Loucy (cell line): Measurements from ENCODE around the gene IL17D.
A peak's percentile ranks its signal among the peaks of the same experiment; 100 is the strongest.

Experiments used
- H2AFZ ChIP-seq: fragments of 200-600 bp; sonication (generic); 2 replicates; pipeline ENCODE4 v1.6.0; 2016; ENCODE audit warnings: antibody characterized with exemption, mild to moderate bottlenecking, low read length, moderate library complexity
- H3F3A ChIP-seq: fragments of 200-600 bp; 2 replicates; pipeline ENCODE4 v1.6.0; 2016; ENCODE audit warnings: antibody characterized with exemption, low read depth, mild to moderate bottlenecking
- H3K27me3 ChIP-seq: fragments of 200-600 bp; sonication (generic); 2 replicates; pipeline ENCODE4 v1.6.1; 2014; ENCODE audit warnings: low read length, mild to moderate bottlenecking; ENCODE audit not compliant: insufficient read depth, poor library complexity, severe bottlenecking
- H3K36me3 ChIP-seq: fragments of 200-600 bp; sonication (generic); 2 replicates; pipeline ENCODE4 v1.6.1; 2016; ENCODE audit warnings: low read length; ENCODE audit not compliant: insufficient read depth
- H3K4me1 ChIP-seq: fragments of 200-600 bp; sonication (generic); 2 replicates; pipeline ENCODE4 v1.5.1; 2014; ENCODE audit warnings: low read length, mild to moderate bottlenecking; ENCODE audit not compliant: insufficient read depth, poor library complexity, severe bottlenecking
- H3K4me2 ChIP-seq: fragments of 200-600 bp; sonication (generic); 2 replicates; pipeline ENCODE4 v1.6.0; 2014; ENCODE audit warnings: antibody characterized with exemption, low read length, low read depth, mild to moderate bottlenecking; ENCODE audit not compliant: poor library complexity, severe bottlenecking
- H3K4me3 ChIP-seq: fragments of 200-600 bp; sonication (generic); 2 replicates; pipeline ENCODE4 v1.5.1; 2014; ENCODE audit warnings: low read length, mild to moderate bottlenecking, mixed read lengths; ENCODE audit not compliant: poor library complexity, severe bottlenecking
- H3K79me2 ChIP-seq: fragments of 200-600 bp; sonication (generic); 2 replicates; pipeline ENCODE4 v1.6.1; 2014; ENCODE audit warnings: low read length; ENCODE audit not compliant: insufficient read depth
- H3K9ac ChIP-seq: fragments of 200-600 bp; sonication (generic); 2 replicates; pipeline ENCODE4 v1.6.0; 2014; ENCODE audit warnings: mild to moderate bottlenecking, low read depth, low read length, moderate library complexity; ENCODE audit not compliant: poor library complexity, severe bottlenecking
- H3K9me2 ChIP-seq: fragments of 200-600 bp; sonication (generic); replicated peaks from 2 replicates; pipeline ENCODE4 v1.6.1; 2016; ENCODE audit warnings: low read depth, low read length, mixed read lengths
- H3K9me3 ChIP-seq: fragments of 200-600 bp; sonication (generic); 2 replicates; pipeline ENCODE4 v1.6.1; 2014; ENCODE audit warnings: mild to moderate bottlenecking, antibody characterized with exemption, low read length, low read depth; ENCODE audit not compliant: insufficient read depth
- H4K20me1 ChIP-seq: fragments of 200-600 bp; sonication (generic); 2 replicates; pipeline ENCODE4 v1.6.0; 2014; ENCODE audit warnings: antibody characterized with exemption, low read length, mild to moderate bottlenecking; ENCODE audit not compliant: insufficient read depth, poor library complexity, severe bottlenecking
- EZH2phosphoT487 ChIP-seq: fragments of 200-600 bp; IDR thresholded peaks from 2 replicates; pipeline ENCODE4 v1.6.1; 2018; ENCODE audit warnings: antibody characterized with exemption, mild to moderate bottlenecking, moderate library complexity, borderline replicate concordance
- TF ChIP-seq, protein P1 (sequence below): fragments of 200-600 bp; sonication (generic); conservative IDR thresholded peaks from 2 replicates; pipeline ENCODE4 v1.5.1; 2014; ENCODE audit warnings: mild to moderate bottlenecking, antibody characterized with exemption, low read length

IL17D gene

GRCh38 chr13:20713014-20713376, 9.5 kb downstream of the IL17D start:
- no peaks in the 10 kb centered on the region for H3K79me2 ChIP-seq
- no peak for TF ChIP-seq EZH2phosphoT487
- TF ChIP-seq, protein P1, sequence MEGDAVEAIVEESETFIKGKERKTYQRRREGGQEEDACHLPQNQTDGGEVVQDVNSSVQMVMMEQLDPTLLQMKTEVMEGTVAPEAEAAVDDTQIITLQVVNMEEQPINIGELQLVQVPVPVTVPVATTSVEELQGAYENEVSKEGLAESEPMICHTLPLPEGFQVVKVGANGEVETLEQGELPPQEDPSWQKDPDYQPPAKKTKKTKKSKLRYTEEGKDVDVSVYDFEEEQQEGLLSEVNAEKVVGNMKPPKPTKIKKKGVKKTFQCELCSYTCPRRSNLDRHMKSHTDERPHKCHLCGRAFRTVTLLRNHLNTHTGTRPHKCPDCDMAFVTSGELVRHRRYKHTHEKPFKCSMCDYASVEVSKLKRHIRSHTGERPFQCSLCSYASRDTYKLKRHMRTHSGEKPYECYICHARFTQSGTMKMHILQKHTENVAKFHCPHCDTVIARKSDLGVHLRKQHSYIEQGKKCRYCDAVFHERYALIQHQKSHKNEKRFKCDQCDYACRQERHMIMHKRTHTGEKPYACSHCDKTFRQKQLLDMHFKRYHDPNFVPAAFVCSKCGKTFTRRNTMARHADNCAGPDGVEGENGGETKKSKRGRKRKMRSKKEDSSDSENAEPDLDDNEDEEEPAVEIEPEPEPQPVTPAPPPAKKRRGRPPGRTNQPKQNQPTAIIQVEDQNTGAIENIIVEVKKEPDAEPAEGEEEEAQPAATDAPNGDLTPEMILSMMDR: no peak
- H4K20me1 ChIP-seq: no peaks in the 10 kb centered on the region
- peak overlapping the region; percentile 93 for H2AFZ ChIP-seq
- no peaks in the 10 kb centered on the region for H3F3A ChIP-seq
- peaks cover 3% of the 10 kb centered on the region for H3K4me1 ChIP-seq
- H3K4me2 ChIP-seq: peak overlapping the region; percentile 70
- no peaks in the 10 kb centered on the region for H3K9me3 ChIP-seq
- no peaks in the 10 kb centered on the region for H3K27me3 ChIP-seq
- H3K9me2 ChIP-seq: no peaks in the 10 kb centered on the region
- H3K4me3 ChIP-seq: peak overlapping the region; percentile 45
- H3K9ac ChIP-seq: no peak overlapping the region
- no peaks in the 10 kb centered on the region for H3K36me3 ChIP-seq

GRCh38 chr13:20713751-20714150, 10.3 kb downstream of the IL17D start:
- Histone ChIP-seq H3K4me2 (no peak overlapping the region), H4K20me1 (no peaks in the 10 kb centered on the region)

DNA sequence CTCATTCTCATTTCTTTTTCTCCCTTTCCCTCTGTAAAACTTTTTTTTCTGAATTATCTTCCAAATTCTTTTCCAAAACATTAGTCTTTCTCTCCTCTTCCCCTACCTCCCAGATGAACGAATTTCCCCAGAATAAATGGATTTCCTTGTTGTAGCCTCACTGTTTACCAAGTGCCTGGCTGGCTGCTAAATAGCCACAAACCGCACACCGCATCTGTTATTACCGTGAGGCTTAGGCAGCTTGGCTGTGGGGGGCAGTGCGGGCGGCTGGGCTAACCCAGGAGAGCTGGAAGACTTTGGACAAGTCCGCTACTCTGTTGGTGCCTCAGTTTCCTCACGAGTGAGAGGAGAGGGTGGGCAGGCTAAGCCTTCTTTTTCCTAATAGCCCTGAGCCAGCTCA, 10.7 kb downstream of the IL17D start:
- no peaks in the 10 kb centered on the region for H3K79me2 ChIP-seq
- H3F3A ChIP-seq: no peaks in the 10 kb centered on the region
- H3K9ac ChIP-seq: no peak overlapping the region
- no peaks in the 10 kb centered on the region for H3K27me3 ChIP-seq
- no peaks in the 10 kb centered on the region for H3K9me2 ChIP-seq
- no peak for TF ChIP-seq EZH2phosphoT487
- TF ChIP-seq, protein P1: no peak
- H2AFZ ChIP-seq: no peak overlapping the region
- no peaks in the 10 kb centered on the region for H3K36me3 ChIP-seq
- no peaks in the 10 kb centered on the region for H3K9me3 ChIP-seq
- peaks cover 3% of the 10 kb centered on the region for H3K4me1 ChIP-seq
- H3K4me2 ChIP-seq: no peak overlapping the region
- no peaks in the 10 kb centered on the region for H4K20me1 ChIP-seq
- no peak overlapping the region for H3K4me3 ChIP-seq

More at GRCh38 chr13:20713751-20714150, 10.3 kb downstream of the IL17D start:
- peak overlapping the region; percentile 93; the same call in 1 of the 2 replicates for H2AFZ ChIP-seq
- peaks cover 3% of the 10 kb centered on the region for H3K4me1 ChIP-seq
- H3K9me3 ChIP-seq: no peaks in the 10 kb centered on the region
- no peak overlapping the region for H3K9ac ChIP-seq
- no peaks in the 10 kb centered on the region for H3K27me3 ChIP-seq
- H3F3A ChIP-seq: no peaks in the 10 kb centered on the region
- H3K4me3 ChIP-seq: no peak overlapping the region
- no peak for TF ChIP-seq EZH2phosphoT487
- no peaks in the 10 kb centered on the region for H3K36me3 ChIP-seq
- no peaks in the 10 kb centered on the region for H3K9me2 ChIP-seq
- no peaks in the 10 kb centered on the region for H3K79me2 ChIP-seq

GRCh38 chr13:20714563-20715329, 11.2 kb downstream of the IL17D start:
- H3K9me3 ChIP-seq: no peaks in the 10 kb centered on the region
- no peaks in the 10 kb centered on the region for H4K20me1 ChIP-seq
- no peak overlapping the region for H3K4me2 ChIP-seq
- no peak overlapping the region for H3K9ac ChIP-seq
- H2AFZ ChIP-seq: no peak overlapping the region
- H3F3A ChIP-seq: no peaks in the 10 kb centered on the region
- H3K9me2 ChIP-seq: no peaks in the 10 kb centered on the region
- peaks cover 3% of the 10 kb centered on the region for H3K4me1 ChIP-seq
- H3K36me3 ChIP-seq: no peaks in the 10 kb centered on the region
- no peaks in the 10 kb centered on the region for H3K27me3 ChIP-seq
- H3K4me3 ChIP-seq: no peak overlapping the region
- H3K79me2 ChIP-seq: no peaks in the 10 kb centered on the region
- no peak for TF ChIP-seq EZH2phosphoT487
- TF ChIP-seq, protein P1: no peak
